Right atrium auricular region (tissue), 2 donors: Measurements from ENCODE around the gene CDH18. TPM values are rescaled to one million over a fixed set of nuclear protein-coding genes. Genes with fewer than 3 reads are reported as not detected.

Source experiments
- DNase-seq: peaks from one replicate; pipeline ENCODE4 v3.0.0-alpha.2; 2019; ENCODE audit warnings: low spot score
- H3K27ac ChIP-seq, 2 donors: fragments of 200-600 bp; sonication (generic); 1 replicate in 1 of 2; 2 replicates in 1 of 2; pipeline ENCODE4 v1.5.1; 2016 to 2019
- H3K27me3 ChIP-seq, 2 donors: fragments of 200-600 bp; sonication (generic); one replicate each; pipeline versions ENCODE4 v1.5.1 to v1.6.0; 2017 to 2019
- H3K36me3 ChIP-seq: fragments of 200-600 bp; sonication (generic); one replicate; pipeline ENCODE4 v1.5.1; 2016
- H3K4me1 ChIP-seq, 2 donors: fragments of 200-600 bp; sonication (generic); one replicate each; pipeline versions ENCODE4 v1.5.1 to v1.6.0; 2017 to 2019
- H3K4me3 ChIP-seq, 2 donors: fragments of 200-600 bp; sonication (generic); 1 replicate in 1 of 2; 2 replicates in 1 of 2; pipeline ENCODE4 v1.5.1; 2017 to 2019; ENCODE audit warnings: mild to moderate bottlenecking in 1 of 2, moderate library complexity in 1 of 2
- H3K9me3 ChIP-seq, 2 donors: fragments of 200-600 bp; sonication (generic); one replicate each; pipeline ENCODE4 v1.5.1; 2019
- CTCF ChIP-seq, 2 donors: fragments of 200-600 bp; sonication (generic); IDR thresholded peaks; one replicate each; pipeline ENCODE4 v1.5.1; 2019; ENCODE audit warnings: antibody characterized with exemption in 2 of 2
- total RNA-seq, 2 donors: library from RNA; depleted of rRNA; stranded (reverse); fragments of >200 nt; gene quantifications; one replicate each; pipeline ENCODE4 v1.1.0, GENCODE V29; 2016

CDH18 gene
- total RNA-seq, 2 donors from 2014 or later: not detected

GRCh38 chr5:19479562-19479961 lies 508.4 kb downstream of the CDH18 start:
- TF ChIP-seq CTCF (IDR thresholded peaks at IDR 0.05): no peak
- Histone ChIP-seq H3K27ac (no peak overlapping the region), H3K36me3 (no peaks in the 10 kb centered on the region), H3K9me3 (no peaks in the 10 kb centered on the region), H3K4me1 (no peaks in the 10 kb centered on the region), H3K27me3 (no peaks in the 10 kb centered on the region), H3K4me3 (no peak overlapping the region)
- no peak for DNase-seq

- TF ChIP-seq CTCF (IDR thresholded peaks at IDR 0.05): no peak
- no peaks in the 10 kb centered on the region for H3K9me3 ChIP-seq
- DNase-seq: no peak
- no peak overlapping the region for H3K4me3 ChIP-seq
- H3K27ac ChIP-seq: no peak overlapping the region
- no peaks in the 10 kb centered on the region for H3K27me3 ChIP-seq
- no peaks in the 10 kb centered on the region for H3K36me3 ChIP-seq
- no peaks in the 10 kb centered on the region for H3K4me1 ChIP-seq
Measured at GRCh38 chr5:19462019-19462418, 526.0 kb downstream of the CDH18 start.

- Histone ChIP-seq H3K9me3 (no peaks in the 10 kb centered on the region), H3K27ac (no peak overlapping the region)
- no peak for TF ChIP-seq CTCF (IDR thresholded peaks at IDR 0.05)
Measured at GRCh38 chr5:19424506-19424905, 563.5 kb downstream of the CDH18 start.

More at GRCh38 chr5:19424506-19424905, 563.5 kb downstream of the CDH18 start:
- Histone ChIP-seq H3K36me3 (no peaks in the 10 kb centered on the region), H3K4me1 (no peaks in the 10 kb centered on the region), H3K4me3 (no peak overlapping the region), H3K27me3 (no peaks in the 10 kb centered on the region)
- no peak for DNase-seq
